ENCODE results near the gene EDC3.
A peak's percentile ranks its signal among the peaks of the same experiment; 100 is the strongest.

EDC3 gene

GRCh38 chr15:74725225-74725774 lies 29.5 kb upstream of the EDC3 start, which contains the start of gene CYP1A1:
Gene CYP1A1 (minus strand): TSS chr15:74725528. CDS start chr15:74723097, 2,431 bp downstream.
- TF ChIP-seq CTCF (IDR thresholded peaks at IDR 0.05; ENCODE audit: unreplicated experiment in 3 of 3): no peak
- Mint-ChIP-seq H3K27me3 (ENCODE audit: low read depth) (peaks cover 59% of the 10 kb centered on the region), H3K36me3 (ENCODE audit: low read depth) (peaks cover 7% of the 10 kb centered on the region), H3K27ac (no peak within 1 kb of the TSS), H3K4me1 (no peaks in the 10 kb centered on the region), H3K4me3 (peak within 1 kb of the TSS; percentile 72 to 81 (median 74)), H3K9me3 (peaks cover 3% of the 10 kb centered on the region)

GRCh38 chr15:74724570-74725224 lies 28.9 kb upstream of the EDC3 start:
- TF ChIP-seq CTCF (IDR thresholded peaks at IDR 0.05; ENCODE audit: unreplicated experiment in 3 of 3): no peak
- H3K4me3 Mint-ChIP-seq: peak overlapping the region; percentile 72 to 81 (median 74)
- peaks cover 4% of the 10 kb centered on the region for H3K36me3 Mint-ChIP-seq (ENCODE audit: low read depth)
- no peak overlapping the region for H3K27ac Mint-ChIP-seq
- H3K9me3 Mint-ChIP-seq: peaks cover under 1% of the 10 kb centered on the region
- H3K4me1 Mint-ChIP-seq: no peaks in the 10 kb centered on the region
- H3K27me3 Mint-ChIP-seq (ENCODE audit: low read depth): peaks cover 54% of the 10 kb centered on the region

- H3K9me3 Mint-ChIP-seq: no peaks in the 10 kb centered on the region
- H3K27me3 Mint-ChIP-seq (ENCODE audit: low read depth): peaks cover 52% of the 10 kb centered on the region
- no peak overlapping the region for H3K27ac Mint-ChIP-seq
- no peak for TF ChIP-seq CTCF (IDR thresholded peaks at IDR 0.05; ENCODE audit: unreplicated experiment in 3 of 3)
- peaks cover 4% of the 10 kb centered on the region for H3K36me3 Mint-ChIP-seq (ENCODE audit: low read depth)
- H3K4me1 Mint-ChIP-seq: no peaks in the 10 kb centered on the region
- H3K4me3 Mint-ChIP-seq: peak overlapping the region; percentile 10 to 53 (median 11)
These were observed 28.0 kb upstream of the EDC3 start for GRCh38 chr15:74723754-74724334.

GRCh38 chr15:74723187-74723586 lies 27.4 kb upstream of the EDC3 start:
- Mint-ChIP-seq H3K27me3 (ENCODE audit: low read depth) (peaks cover 52% of the 10 kb centered on the region), H3K4me1 (no peaks in the 10 kb centered on the region), H3K27ac (no peak overlapping the region), H3K4me3 (no peak overlapping the region), H3K9me3 (no peaks in the 10 kb centered on the region), H3K36me3 (ENCODE audit: low read depth) (peaks cover 4% of the 10 kb centered on the region)
- no peak for TF ChIP-seq CTCF (IDR thresholded peaks at IDR 0.05; ENCODE audit: unreplicated experiment in 3 of 3)

- peaks cover 47% of the 10 kb centered on the region for H3K27me3 Mint-ChIP-seq (ENCODE audit: low read depth)
- H3K9me3 Mint-ChIP-seq: no peaks in the 10 kb centered on the region
- no peaks in the 10 kb centered on the region for H3K4me1 Mint-ChIP-seq
- peaks cover 4% of the 10 kb centered on the region for H3K36me3 Mint-ChIP-seq (ENCODE audit: low read depth)
- TF ChIP-seq CTCF (IDR thresholded peaks at IDR 0.05; ENCODE audit: unreplicated experiment in 3 of 3): no peak
- H3K4me3 Mint-ChIP-seq: no peak overlapping the region
- no peak overlapping the region for H3K27ac Mint-ChIP-seq
These were observed 26.8 kb upstream of the EDC3 start for GRCh38 chr15:74722591-74722990.
